Measurements from ENCODE around the gene MFAP4.

GRCh38 chr17:19402171-19402570, 15.2 kb upstream of the MFAP4 start:
- TF ChIP-seq RAD21 (CRISPR knock-in tag; conservative IDR thresholded peaks at IDR 0.05 in 1 of 2, IDR thresholded peaks at IDR 0.05 in 1 of 2) (no peak), MAX (CRISPR knock-in tag; IDR thresholded peaks at IDR 0.05) (no peak), NFE2L1 (tag; IDR thresholded peaks at IDR 0.05; ENCODE audit: borderline replicate concordance, low read depth) (no peak), ATF7 (IDR thresholded peaks at IDR 0.05) (no peak), SP1 (CRISPR knock-in tag; IDR thresholded peaks at IDR 0.05) (no peak), NBN (IDR thresholded peaks at IDR 0.05; ENCODE audit: low read depth) (no peak), CTCF (IDR thresholded peaks at IDR 0.05 in 2 of 3, conservative IDR thresholded peaks at IDR 0.05 in 1 of 3; ENCODE audit: insufficient read depth in 2 of 3, low read depth in 1 of 3, low read length in 3 of 3) (no peak), EZH2 (IDR thresholded peaks at IDR 0.05; ENCODE audit: borderline replicate concordance, low read depth, low read length) (no peak), JUN (IDR thresholded peaks at IDR 0.05; ENCODE audit: borderline replicate concordance, low read depth, low read length) (no peak), JUN (CRISPR knock-in tag; IDR thresholded peaks at IDR 0.05; ENCODE audit: borderline replicate concordance) (no peak), BCL6 (CRISPR knock-in tag; IDR thresholded peaks at IDR 0.05) (no peak), RBM22 (IDR thresholded peaks at IDR 0.05; ENCODE audit: low read depth, low read length, poor library complexity, severe bottlenecking) (no peak), TAF7 (tag; IDR thresholded peaks at IDR 0.05) (no peak)
